BLaER1 (cell line): ENCODE results near the gene SORCS2.

Experiments used
- H3K27ac ChIP-seq: shearing (Covaris generic); formaldehyde crosslinking; 2 replicates; pipeline ENCODE4 v1.8.1; 2022
- H3K27me3 ChIP-seq: shearing (Covaris generic); formaldehyde crosslinking; 2 replicates; pipeline ENCODE4 v1.8.1; 2022
- H3K36me3 ChIP-seq: shearing (Covaris generic); formaldehyde crosslinking; 2 replicates; pipeline ENCODE4 v1.8.1; 2022
- H3K4me1 ChIP-seq: shearing (Covaris generic); formaldehyde crosslinking; 2 replicates; pipeline ENCODE4 v1.8.1; 2022
- H3K4me2 ChIP-seq: shearing (Covaris generic); formaldehyde crosslinking; 2 replicates; pipeline ENCODE4 v1.8.1; 2022
- H3K4me3 ChIP-seq: shearing (Covaris generic); formaldehyde crosslinking; 2 replicates; pipeline ENCODE4 v1.8.1; 2022
- H3K9ac ChIP-seq: shearing (Covaris generic); formaldehyde crosslinking; 2 replicates; pipeline ENCODE4 v1.8.1; 2022
- H3K9me3 ChIP-seq: shearing (Covaris generic); formaldehyde crosslinking; 2 replicates; pipeline ENCODE4 v1.8.1; 2022
- H4K20me1 ChIP-seq: shearing (Covaris generic); formaldehyde crosslinking; 2 replicates; pipeline ENCODE4 v1.8.1; 2022
- Cebpa-rat ChIP-seq: shearing (Covaris generic); IDR thresholded peaks from 2 replicates; pipeline ENCODE4 v1.8.1; 2022

Gene SORCS2

DNA sequence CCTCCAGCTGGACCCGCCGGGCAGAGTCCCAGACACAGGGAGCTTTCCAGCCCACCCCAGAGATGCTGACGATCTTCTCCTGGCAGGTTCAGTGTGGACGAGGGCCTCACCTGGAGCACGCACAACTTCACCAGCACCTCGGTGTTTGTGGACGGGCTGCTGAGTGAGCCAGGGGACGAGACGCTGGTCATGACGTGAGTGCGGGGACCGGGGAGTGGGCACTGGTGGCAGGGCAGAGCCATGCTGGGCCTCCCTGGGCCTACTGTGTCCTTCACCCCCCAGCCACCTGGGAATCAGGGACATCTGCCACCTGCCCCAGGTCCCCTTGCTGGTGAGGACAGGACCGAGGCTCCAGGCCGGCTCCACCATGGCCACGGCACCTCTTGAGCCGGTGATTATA is 511.8 kb downstream of the SORCS2 start:
- no peak overlapping the region for H3K4me2 ChIP-seq
- no peaks in the 10 kb centered on the region for H4K20me1 ChIP-seq
- no peak for TF ChIP-seq Cebpa-rat
- H3K9ac ChIP-seq, result no peak overlapping the region
- H3K9me3 ChIP-seq, result no peaks in the 10 kb centered on the region
- no peak overlapping the region for H3K4me3 ChIP-seq
- peaks cover 65% of the 10 kb centered on the region for H3K4me1 ChIP-seq
- no peaks in the 10 kb centered on the region for H3K27me3 ChIP-seq
- peaks cover 4% of the 10 kb centered on the region; the same call in 1 of the 2 replicates for H3K36me3 ChIP-seq
- 0 out of 2 replicates have a peak overlapping the region, but pooled peaks have one; percentile 18 for H3K27ac ChIP-seq

- peaks cover 65% of the 10 kb centered on the region for H3K4me1 ChIP-seq
- no peaks in the 10 kb centered on the region for H3K9me3 ChIP-seq
- H4K20me1 ChIP-seq, result no peaks in the 10 kb centered on the region
- TF ChIP-seq Cebpa-rat, result no peak
- peak overlapping the region; percentile 28; the same call in 1 of the 2 replicates for H3K4me2 ChIP-seq
- no peak overlapping the region for H3K9ac ChIP-seq
- H3K27me3 ChIP-seq, result no peaks in the 10 kb centered on the region
- peak overlapping the region; percentile 18; the same call in 1 of the 2 replicates for H3K27ac ChIP-seq
- H3K4me3 ChIP-seq, result no peak overlapping the region
- peaks cover 4% of the 10 kb centered on the region; the same call in 1 of the 2 replicates for H3K36me3 ChIP-seq
Measured at GRCh38 chr4:7704625-7705024, 512.3 kb downstream of the SORCS2 start.

- Histone ChIP-seq H3K4me1 (peaks cover 63% of the 10 kb centered on the region), H3K9ac (no peak overlapping the region), H3K27me3 (no peaks in the 10 kb centered on the region), H4K20me1 (no peaks in the 10 kb centered on the region), H3K36me3 (peaks cover 4% of the 10 kb centered on the region; the same call in 1 of the 2 replicates), H3K9me3 (no peaks in the 10 kb centered on the region), H3K4me3 (no peak overlapping the region), H3K4me2 (peak overlapping the region; percentile 28; the same call in 1 of the 2 replicates), H3K27ac (peak overlapping the region; percentile 46; the same call in 1 of the 2 replicates)
- TF ChIP-seq Cebpa-rat, result no peak
Measured at GRCh38 chr4:7705062-7705461, 512.7 kb downstream of the SORCS2 start.

GRCh38 chr4:7705593-7705992 is 513.3 kb downstream of the SORCS2 start:
- H3K4me2 ChIP-seq, result peak overlapping the region; percentile 28; the same call in 1 of the 2 replicates
- no peaks in the 10 kb centered on the region for H3K9me3 ChIP-seq
- H3K27ac ChIP-seq, result peak overlapping the region; percentile 46; the same call in 1 of the 2 replicates
- no peaks in the 10 kb centered on the region for H3K27me3 ChIP-seq
- peaks cover 4% of the 10 kb centered on the region; the same call in 1 of the 2 replicates for H3K36me3 ChIP-seq
- H3K9ac ChIP-seq, result no peak overlapping the region
- H4K20me1 ChIP-seq, result no peaks in the 10 kb centered on the region
- no peak for TF ChIP-seq Cebpa-rat
- H3K4me3 ChIP-seq, result no peak overlapping the region
- peaks cover 61% of the 10 kb centered on the region for H3K4me1 ChIP-seq

GRCh38 chr4:7708238-7708637 is 515.9 kb downstream of the SORCS2 start:
- Histone ChIP-seq H3K36me3 (peaks cover 4% of the 10 kb centered on the region; the same call in 1 of the 2 replicates), H4K20me1 (no peaks in the 10 kb centered on the region), H3K4me2 (peak overlapping the region; percentile 52), H3K27ac (no peak overlapping the region), H3K9me3 (no peaks in the 10 kb centered on the region), H3K4me1 (peaks cover 43% of the 10 kb centered on the region), H3K9ac (0 out of 2 replicates have a peak overlapping the region, but pooled peaks have one; percentile 16), H3K4me3 (no peak overlapping the region), H3K27me3 (no peaks in the 10 kb centered on the region)
- no peak for TF ChIP-seq Cebpa-rat

DNA sequence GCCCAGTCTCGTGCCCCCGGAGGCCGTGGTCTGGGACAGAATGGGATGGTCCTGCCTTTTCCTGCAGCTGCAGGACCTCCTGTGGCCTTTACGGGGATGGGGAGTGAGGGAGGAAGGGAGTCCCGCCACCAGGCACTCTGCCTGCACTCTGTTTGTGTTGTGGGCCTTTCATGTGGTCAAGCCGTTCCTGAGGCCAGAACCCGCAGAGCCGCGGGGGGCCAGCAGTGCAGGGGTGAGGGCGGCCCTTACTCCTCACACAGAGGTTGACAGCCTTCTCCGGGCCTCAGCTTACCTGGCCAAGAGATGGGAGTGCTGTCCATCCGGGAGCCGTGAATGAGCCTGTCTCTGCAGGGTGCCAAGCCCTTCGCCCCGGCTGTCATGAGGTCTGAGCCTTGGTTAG is 516.6 kb downstream of the SORCS2 start:
- no peak for TF ChIP-seq Cebpa-rat
- H3K4me2 ChIP-seq, result peak overlapping the region; percentile 52
- peaks cover 50% of the 10 kb centered on the region for H3K4me1 ChIP-seq
- no peak overlapping the region for H3K27ac ChIP-seq
- no peaks in the 10 kb centered on the region for H4K20me1 ChIP-seq
- H3K9me3 ChIP-seq, result no peaks in the 10 kb centered on the region
- no peak overlapping the region for H3K4me3 ChIP-seq
- H3K9ac ChIP-seq, result no peak overlapping the region
- H3K36me3 ChIP-seq, result no peaks in the 10 kb centered on the region; the same call in 1 of the 2 replicates
- no peaks in the 10 kb centered on the region for H3K27me3 ChIP-seq

DNA sequence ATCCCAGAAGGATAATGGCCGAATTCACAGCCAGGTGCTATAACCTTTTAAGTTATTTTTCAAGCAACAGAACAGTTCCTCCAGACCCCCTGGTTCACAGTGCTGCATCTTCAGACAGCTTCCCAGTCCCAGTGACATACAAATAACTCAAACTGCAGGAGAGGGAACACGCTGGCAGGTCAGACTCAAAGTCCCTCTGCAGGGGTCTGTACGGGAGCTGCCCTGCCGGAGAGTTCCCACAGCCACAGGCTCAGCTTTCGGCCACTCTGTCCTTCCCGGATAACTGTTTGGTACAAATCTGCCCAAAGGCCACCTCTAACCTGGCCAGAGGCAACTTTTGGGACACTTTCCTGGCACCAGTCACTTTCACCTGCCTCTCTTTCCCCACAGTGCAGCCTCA is 517.1 kb downstream of the SORCS2 start:
- Histone ChIP-seq H3K9me3 (no peaks in the 10 kb centered on the region), H3K27ac (no peak overlapping the region), H3K4me1 (peaks cover 53% of the 10 kb centered on the region), H3K27me3 (no peaks in the 10 kb centered on the region), H3K4me2 (peak overlapping the region; percentile 52; the same call in 1 of the 2 replicates), H3K36me3 (peaks cover 4% of the 10 kb centered on the region; the same call in 1 of the 2 replicates), H3K4me3 (no peak overlapping the region), H4K20me1 (no peaks in the 10 kb centered on the region), H3K9ac (no peak overlapping the region)
- no peak for TF ChIP-seq Cebpa-rat

- peaks cover 8% of the 10 kb centered on the region; the same call in 1 of the 2 replicates for H3K36me3 ChIP-seq
- H3K4me1 ChIP-seq, result peaks cover 47% of the 10 kb centered on the region
- no peak overlapping the region for H3K4me3 ChIP-seq
- H3K4me2 ChIP-seq, result no peak overlapping the region
- H4K20me1 ChIP-seq, result no peaks in the 10 kb centered on the region
- H3K9me3 ChIP-seq, result no peaks in the 10 kb centered on the region
- H3K9ac ChIP-seq, result no peak overlapping the region
- no peak overlapping the region for H3K27ac ChIP-seq
- no peak for TF ChIP-seq Cebpa-rat
- no peaks in the 10 kb centered on the region for H3K27me3 ChIP-seq
Measured at GRCh38 chr4:7710126-7710525, 517.8 kb downstream of the SORCS2 start.

DNA sequence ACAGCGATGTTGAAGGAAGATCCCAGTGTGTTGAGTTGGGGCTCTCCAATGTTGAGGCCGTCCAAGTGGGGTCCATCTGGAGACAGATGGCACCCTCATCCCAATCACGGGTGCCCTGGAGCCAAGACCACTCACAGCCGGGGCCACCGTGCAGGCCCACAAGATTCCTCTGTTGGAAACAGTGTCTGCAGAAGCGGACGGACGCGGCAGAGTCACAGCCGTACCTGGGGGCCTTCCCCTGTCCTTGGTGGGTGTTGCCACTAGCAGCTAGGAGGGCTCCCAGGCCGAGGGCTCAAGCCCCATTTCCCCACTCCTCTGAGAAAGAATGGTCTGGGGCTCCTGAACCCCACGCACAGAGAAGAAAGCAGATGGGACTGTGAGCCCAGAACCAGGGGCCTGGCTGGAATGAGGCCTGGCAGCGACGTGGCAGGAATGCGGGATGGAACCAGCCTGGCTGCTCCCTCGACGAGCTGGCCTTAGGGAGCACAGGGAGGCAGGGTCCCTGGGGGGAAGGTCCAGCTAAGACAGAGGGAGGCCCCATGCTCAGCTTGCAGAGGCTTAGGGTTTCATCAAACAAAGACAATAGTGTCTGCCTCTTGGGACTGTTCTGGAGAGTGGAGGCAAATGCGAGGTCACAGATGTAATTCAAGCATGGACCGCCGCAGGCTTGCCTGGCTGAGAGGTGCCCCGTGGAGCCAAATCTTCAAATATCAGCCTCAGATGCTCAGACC is 518.4 kb downstream of the SORCS2 start:
- Histone ChIP-seq H3K36me3 (peaks cover 8% of the 10 kb centered on the region; the same call in 1 of the 2 replicates), H3K27ac (peak overlapping the region; percentile 41; the same call in 1 of the 2 replicates), H3K4me2 (peak overlapping the region; percentile 59), H3K9me3 (no peaks in the 10 kb centered on the region), H3K27me3 (no peaks in the 10 kb centered on the region), H4K20me1 (no peaks in the 10 kb centered on the region), H3K9ac (no peak overlapping the region), H3K4me3 (no peak overlapping the region), H3K4me1 (peaks cover 47% of the 10 kb centered on the region)
- TF ChIP-seq Cebpa-rat, result no peak

DNA sequence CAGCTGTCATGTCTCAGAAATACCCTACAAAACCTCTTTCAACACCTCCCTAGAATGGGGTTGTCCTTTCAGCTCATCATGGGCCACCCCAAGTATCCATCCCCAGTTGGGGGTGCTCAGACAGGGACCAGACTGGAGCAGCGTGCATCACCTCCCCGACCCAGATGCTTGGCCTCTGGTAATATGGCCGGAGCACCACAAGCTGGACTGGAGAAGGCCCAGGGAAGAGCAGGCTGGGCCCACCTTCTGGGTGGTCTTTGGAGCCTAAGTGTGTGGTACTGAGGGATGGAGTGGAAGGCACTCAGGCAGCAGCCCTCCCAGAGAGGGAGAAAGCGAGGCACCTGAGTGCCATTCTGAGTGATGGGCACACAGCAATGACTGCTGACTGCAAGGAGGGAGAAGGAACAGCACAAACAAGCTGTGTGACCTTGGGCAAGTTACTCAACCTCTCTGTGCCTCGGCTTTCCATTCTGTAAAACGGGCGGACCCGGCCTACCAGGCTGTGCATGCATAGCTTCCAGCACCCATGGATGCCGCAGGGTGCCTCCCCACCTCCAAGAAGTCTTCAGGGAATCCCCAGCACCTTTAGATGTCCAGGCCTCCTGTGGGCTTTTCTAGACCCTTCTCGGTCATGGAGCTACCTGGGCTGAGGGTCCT is 519.1 kb downstream of the SORCS2 start:
- no peak for TF ChIP-seq Cebpa-rat
- Histone ChIP-seq H3K27ac (no peak overlapping the region), H3K36me3 (peaks cover 8% of the 10 kb centered on the region; the same call in 1 of the 2 replicates), H3K4me3 (no peak overlapping the region), H3K9me3 (no peaks in the 10 kb centered on the region), H3K4me1 (peaks cover 52% of the 10 kb centered on the region), H3K9ac (no peak overlapping the region), H3K4me2 (peak overlapping the region; percentile 59), H4K20me1 (no peaks in the 10 kb centered on the region), H3K27me3 (no peaks in the 10 kb centered on the region)
